Inferior parietal cortex (tissue), 1 donor: Measurements from ENCODE around the gene EXOC3.

Experiments used
- DNase-seq: peaks from one replicate; pipeline ENCODE4 v3.0.0-alpha.2; 2016; ENCODE audit errors: extremely low spot score

Gene EXOC3

DNA sequence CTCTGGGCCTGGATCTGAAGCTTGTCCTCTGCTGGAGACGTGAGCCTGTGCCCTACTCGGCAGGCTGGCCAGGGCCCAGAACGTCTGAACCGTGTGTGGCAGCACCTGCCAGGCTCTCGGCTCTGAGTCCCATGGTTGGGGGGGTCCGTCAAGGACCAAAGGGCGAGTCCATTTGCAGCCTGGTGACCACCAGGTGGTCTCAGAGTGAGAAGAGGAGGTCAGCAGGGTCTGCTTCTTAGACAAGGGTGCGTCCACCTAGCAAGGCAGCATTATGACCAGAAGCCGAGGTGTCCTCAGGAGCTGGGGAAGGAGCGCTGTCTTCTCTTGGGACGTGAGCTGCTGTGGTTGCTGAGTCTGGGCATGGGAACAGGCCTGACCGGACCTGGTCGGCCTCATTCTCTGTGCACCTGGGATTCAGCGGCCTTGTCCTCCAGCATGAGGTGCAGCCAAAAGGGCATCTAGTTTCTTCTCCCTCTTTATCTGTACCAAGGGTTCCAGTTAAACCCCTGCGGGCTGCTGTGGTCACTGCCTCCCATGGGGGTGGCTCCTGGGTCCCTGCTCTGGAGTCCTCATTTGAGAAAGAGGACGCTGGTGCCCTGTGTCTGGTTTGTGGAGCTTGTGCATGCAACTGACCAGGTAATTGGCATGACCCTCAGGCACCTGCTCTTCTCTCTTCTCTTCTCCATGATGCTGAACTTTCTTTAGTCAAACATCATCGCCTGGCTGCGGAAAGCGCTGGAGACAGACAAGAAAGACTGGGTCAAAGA, 14.4 kb downstream of the EXOC3 start:
- no peak for DNase-seq

GRCh38 chr5:458547-459353, 15.8 kb downstream of the EXOC3 start:
- DNase-seq = no peak

- DNase-seq = no peak
These were observed 16.7 kb downstream of the EXOC3 start for GRCh38 chr5:459562-460272.

GRCh38 chr5:460273-460625, 17.3 kb downstream of the EXOC3 start:
- DNase-seq = no peak

DNA sequence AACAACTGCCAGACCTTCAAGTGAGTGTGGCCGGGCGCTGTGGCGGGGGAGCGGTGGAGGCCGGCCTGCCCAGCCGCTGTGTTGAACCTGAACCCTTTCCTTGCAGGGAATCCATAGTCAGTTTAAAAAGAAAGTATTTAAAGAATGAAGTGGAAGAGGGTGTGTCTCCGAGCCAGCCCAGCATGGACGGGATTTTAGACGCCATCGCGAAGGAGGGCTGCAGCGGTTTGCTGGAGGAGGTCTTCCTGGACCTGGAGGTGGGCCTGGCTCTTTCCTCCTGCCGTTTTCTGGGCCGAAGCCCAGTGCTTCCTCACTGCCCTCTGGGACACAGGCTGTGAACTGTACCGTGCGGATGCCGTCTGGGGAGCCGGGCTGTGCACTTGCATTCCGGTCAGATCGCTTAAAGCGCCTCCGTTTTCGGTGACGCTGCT, 19.1 kb downstream of the EXOC3 start:
- DNase-seq = no peak

- no peak for DNase-seq
These were observed 20.3 kb downstream of the EXOC3 start for GRCh38 chr5:463301-463700.

GRCh38 chr5:463952-464351, 21.0 kb downstream of the EXOC3 start:
- DNase-seq = no peak

DNA sequence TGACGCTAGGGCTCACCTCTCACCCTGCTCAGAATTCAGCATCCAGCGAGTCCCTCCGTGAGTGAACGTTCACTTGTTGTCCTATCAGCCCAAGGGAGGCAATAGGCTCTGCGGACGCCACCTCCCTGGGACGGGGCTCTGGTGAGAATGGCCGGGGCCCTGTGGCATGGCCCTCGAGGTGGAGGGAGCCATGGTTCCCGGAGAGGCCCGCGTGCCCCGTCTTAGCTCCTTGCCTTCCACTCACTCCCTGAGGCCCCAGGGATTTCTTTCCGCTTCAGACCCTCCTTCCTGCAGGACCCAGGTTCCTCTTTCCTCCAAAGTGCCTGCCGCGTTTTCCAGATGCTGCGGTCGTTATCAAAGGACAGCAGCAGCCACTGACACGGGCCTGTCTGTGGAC, 21.5 kb downstream of the EXOC3 start:
- no peak for DNase-seq

DNA sequence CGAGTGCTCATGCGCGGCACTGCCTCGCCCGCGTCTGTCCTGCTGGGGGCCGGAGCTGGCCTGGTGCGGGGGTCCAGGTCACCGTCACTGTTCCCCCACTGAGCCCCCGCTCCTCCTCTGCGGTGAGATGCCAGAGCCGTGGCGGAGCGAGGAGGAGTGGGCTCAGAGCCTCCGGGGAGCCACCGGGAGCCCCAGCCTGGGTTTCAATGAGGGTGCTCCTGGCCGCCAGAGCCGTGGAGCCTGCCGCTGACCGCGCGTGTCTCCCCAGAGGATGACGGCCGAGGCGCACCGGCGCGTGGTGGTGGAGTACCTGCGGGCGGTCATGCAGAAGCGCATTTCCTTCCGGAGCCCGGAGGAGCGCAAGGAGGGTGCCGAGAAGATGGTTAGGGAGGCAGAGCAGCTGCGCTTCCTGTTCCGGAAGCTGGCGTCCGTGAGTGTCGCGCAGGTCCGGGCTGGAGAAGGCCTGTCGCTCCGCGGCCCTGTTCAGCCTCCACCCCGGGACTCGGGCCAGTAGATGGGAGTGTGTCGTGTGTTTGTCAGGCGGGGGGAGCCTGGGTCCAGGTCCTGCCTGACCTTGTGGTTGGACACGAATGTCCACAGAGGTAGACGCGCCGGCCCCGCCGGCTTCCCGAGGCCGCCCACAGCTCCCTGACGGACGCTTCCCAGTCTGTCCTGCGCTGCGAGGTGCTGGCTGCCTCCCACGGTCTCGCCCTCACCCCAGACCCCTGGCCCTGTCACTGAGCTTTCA, 22.0 kb downstream of the EXOC3 start:
- no peak for DNase-seq

DNA sequence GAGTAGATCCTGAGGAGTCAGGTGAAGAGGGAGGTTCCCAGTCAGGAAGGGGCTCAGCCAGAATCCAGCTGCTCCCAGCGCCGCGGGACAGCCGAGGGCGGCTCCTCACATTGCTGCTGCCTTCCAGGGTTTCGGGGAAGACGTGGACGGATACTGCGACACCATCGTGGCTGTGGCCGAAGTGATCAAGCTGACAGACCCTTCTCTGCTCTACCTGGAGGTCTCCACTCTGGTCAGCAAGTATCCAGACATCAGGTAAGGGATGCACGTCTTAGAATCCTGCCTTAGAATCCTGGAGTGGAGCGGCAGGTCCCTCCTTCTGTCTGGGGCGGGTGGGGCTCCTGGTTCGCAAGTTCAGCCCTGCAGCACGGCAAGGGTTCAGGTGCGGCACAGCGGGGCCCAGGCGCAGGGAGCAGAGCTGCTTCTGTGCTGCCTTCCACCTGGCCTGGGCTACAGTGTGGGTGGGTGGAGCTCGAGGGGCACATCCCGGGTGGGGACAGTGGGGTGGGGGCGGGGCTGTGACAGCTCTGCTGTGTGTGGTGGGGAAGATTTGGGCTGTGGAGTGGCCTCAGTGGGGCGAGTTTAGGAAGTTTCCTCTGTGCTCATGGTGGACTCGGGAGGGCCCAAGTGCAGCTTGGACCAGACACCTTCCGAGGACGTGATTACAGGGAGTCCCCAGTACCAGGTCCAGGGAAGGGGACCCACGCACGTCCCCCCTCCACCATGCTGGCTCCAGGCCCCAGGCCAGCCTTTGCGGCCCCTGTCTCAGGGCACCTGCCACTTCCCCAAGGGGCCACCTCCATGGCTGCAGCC, 22.8 kb downstream of the EXOC3 start:
- no peak for DNase-seq

DNA sequence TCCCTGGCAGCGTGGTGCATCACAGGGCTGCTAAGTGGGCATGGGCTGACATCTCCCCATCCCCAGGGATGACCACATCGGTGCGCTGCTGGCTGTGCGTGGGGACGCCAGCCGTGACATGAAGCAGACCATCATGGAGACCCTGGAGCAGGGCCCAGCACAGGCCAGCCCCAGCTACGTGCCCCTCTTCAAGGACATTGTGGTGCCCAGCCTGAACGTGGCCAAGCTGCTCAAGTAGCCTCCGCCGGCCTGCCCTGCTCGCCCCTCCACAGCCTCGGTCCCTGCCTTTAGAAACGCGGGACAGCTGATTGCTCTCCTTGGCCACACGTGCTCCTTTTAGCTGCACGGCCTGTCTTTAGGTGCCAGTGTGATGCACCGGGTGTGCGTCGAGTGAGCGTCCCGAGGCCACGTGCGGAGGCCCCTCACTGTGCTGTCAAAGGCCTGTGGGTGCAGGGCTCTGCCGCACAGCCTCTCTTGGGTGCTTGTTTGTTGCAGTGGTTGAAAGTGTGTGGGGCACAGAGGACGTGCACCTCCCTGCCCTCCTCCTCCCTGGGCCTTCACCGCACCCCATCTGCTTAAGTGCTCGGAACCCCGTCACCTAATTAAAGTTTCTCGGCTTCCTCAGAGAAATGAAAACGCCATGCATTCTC, 23.8 kb downstream of the EXOC3 start:
- DNase-seq = no peak

GRCh38 chr5:468401-468800, 25.4 kb downstream of the EXOC3 start:
- no peak for DNase-seq

DNA sequence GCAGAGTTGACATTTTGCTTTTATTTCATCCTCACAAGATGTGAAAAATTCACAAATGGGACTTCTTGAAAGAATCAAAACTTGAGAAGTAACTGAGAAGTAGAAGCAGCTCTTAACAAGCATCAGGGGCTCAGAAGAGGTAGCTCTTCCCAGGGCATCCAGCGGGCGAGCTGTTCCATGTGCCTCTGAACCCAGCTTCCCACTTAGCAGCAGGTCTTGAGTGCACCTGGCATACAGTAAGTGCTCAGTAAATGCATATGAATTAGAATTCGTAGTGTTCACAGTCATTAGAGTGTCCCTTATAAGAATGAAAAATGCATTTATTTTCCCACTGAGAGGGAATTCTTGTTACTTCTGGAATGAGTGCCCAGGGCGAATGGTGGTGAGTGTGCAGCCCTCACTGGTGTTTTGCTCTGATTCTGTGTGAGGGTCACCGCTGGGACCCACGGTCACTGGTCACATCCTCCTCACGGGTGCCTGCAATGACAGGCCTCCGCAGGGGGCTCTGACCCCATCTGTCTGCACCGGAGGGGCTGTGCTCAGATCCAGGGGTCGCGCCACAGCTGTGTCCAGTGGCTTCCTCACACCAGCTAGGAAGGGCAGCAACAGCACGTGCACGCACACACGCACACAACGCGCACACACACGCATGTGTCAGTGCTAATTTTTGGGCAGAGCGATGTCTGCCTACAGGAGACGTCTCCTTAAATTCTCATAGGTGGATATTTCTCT, 26.9 kb downstream of the EXOC3 start:
- DNase-seq = no peak

DNA sequence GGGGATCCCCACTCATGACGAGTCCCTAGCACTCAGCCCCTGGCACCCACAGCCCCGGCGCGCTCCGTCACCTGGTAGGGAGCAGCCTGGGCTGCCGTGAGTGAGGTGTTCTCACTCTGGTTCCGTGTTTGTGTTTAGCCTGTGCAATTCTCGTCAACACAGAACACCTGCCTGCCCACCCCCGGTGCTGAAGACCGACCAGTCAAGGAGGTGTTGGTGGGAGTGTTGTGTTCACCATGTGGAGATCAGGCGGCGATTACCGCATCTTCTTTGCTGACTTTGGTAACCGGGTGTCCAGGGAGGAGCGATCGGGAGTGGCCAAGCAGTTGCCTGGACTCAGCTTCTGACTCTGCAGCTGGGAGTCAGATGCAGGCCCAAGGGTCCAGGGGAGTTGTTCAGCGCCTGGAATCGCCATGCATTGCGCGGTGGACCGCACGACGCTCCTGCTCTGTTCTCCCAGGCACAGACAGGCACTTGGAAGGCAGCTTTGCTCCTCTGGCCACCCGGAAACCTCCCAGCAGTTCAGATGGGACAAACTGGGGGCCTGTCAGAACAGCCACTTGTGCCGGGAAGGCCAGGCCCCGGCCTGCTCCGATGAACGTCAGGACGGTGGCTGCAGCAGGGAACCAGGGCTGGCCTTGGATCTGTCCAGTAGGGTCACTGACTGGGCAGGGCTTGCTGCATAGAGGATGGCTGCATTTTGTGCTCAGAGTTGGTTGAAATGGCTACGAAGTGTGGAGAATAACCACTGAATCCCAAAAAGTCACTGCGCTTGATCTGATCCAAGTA, 28.2 kb downstream of the EXOC3 start:
- no peak for DNase-seq

GRCh38 chr5:471750-472058, 28.7 kb downstream of the EXOC3 start:
- DNase-seq = no peak

- no peak for DNase-seq
These were observed 29.2 kb downstream of the EXOC3 start for GRCh38 chr5:472076-472655.

GRCh38 chr5:472656-473550, 29.9 kb downstream of the EXOC3 start:
- DNase-seq = peak; percentile 77
